IPS DF 4.7 (cell line): ENCODE results near the gene ACVR1C.

ENCODE experiments used
- DNase-seq: peaks from one replicate; pipeline ENCODE4 v3.0.0-alpha.2; 2013; ENCODE audit warnings: low spot score; ENCODE audit errors: extremely low read depth

The ACVR1C gene

DNA sequence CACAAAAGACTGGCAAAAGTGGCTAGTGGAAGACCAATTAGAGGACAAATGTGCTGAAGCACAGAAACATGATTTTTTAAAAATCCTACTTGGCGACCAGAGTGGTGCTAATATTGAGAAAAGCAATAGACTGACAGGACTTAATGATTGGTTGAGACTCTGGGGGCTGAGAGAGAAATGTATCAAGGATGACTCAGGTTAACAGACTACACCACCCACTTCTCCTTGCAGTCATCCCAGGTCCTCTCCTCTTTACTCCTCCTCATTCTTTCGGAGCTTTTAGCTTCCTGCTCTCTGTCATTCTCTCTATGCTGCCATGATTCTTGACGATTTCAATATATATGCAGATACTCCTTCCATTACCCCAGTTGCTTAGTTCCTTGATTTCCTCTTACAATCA lies 130.2 kb downstream of the ACVR1C start:
- DNase-seq, result no peak

DNA sequence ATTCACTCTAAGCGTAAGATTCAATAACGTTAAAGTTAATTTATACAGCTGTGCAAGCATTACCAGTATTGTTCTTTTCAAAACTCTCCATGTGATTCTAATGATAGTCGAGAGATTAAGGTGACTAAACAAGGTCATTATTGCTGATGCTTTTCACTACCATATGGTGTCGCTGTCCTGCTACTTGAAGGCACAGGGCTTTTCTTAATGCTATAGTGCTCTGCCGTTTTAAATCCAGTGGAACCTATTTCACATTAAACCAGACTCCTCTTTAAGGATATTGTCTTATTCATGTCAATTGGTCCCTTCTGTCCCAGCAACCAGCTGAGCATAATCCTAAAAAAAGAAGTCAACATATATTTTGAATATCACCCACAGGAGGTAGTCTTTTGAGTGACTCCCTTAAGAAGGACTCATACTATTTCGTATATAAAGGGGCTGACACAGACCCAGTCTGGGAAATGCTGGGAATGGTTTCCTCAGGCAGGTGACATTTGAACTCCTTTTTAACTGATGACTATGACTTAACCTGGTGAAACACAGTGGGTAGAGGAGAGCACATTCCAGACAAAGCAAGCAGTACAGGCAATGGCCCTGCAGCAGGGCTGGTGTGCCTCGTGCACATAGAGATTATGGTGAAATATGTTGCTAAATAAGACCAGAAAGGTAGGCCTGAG lies 130.9 kb downstream of the ACVR1C start:
- no peak for DNase-seq

DNA sequence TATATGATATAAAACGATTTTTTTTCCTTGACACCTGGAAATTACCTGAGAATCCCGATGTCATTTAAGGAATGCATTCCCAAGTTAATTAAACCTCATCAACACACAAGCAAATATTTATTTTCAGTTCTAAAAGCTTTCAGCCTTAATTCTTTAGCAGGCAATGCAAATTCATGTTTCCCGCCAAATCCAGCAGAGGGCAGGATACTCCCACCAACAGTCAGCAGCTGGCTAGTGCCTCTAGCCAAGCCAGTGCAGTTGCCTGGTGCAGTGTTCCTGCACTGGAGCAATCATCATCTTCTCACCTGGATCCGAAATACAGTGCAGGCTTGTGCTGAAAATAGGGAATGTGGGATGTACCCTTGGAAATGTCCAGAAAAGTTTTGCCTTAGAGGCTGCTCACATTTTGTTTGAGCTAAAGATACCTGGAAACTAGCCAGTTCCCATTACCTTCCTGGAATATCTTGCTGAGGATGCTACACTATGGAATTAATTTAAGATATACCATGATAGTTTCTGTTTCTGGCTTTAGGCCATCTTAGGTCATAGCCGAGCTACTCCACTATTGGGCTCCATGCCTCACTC lies 136.4 kb downstream of the ACVR1C start:
- DNase-seq, result peak; percentile 25

- DNase-seq, result no peak
Measured at GRCh38 chr2:157489983-157490382, 138.7 kb downstream of the ACVR1C start.

DNA sequence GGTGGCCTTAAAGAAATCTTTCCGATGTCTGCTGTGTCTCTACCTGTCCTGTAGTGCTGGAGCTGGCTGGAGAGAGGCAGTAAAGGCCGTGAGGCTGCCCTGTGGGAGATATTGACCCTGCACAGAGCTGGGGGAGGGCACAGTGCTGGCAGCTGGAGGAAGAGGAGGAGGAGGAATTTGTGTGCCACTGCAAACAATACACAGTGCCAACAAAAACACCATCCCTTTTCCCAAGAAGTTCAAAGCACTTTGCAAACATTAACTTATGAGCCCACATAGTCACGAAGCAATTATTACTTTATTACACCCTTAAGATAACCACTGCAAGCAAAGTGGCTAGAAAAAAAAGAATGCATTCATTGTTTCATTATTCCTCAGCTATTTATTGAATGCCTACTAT lies 139.8 kb downstream of the ACVR1C start:
- no peak for DNase-seq

- DNase-seq, result no peak
Measured at GRCh38 chr2:157487747-157488146, 140.9 kb downstream of the ACVR1C start.

- no peak for DNase-seq
Measured at GRCh38 chr2:157487271-157487610, 141.4 kb downstream of the ACVR1C start.

- DNase-seq, result no peak
Measured at GRCh38 chr2:157486596-157487270, 141.9 kb downstream of the ACVR1C start.

DNA sequence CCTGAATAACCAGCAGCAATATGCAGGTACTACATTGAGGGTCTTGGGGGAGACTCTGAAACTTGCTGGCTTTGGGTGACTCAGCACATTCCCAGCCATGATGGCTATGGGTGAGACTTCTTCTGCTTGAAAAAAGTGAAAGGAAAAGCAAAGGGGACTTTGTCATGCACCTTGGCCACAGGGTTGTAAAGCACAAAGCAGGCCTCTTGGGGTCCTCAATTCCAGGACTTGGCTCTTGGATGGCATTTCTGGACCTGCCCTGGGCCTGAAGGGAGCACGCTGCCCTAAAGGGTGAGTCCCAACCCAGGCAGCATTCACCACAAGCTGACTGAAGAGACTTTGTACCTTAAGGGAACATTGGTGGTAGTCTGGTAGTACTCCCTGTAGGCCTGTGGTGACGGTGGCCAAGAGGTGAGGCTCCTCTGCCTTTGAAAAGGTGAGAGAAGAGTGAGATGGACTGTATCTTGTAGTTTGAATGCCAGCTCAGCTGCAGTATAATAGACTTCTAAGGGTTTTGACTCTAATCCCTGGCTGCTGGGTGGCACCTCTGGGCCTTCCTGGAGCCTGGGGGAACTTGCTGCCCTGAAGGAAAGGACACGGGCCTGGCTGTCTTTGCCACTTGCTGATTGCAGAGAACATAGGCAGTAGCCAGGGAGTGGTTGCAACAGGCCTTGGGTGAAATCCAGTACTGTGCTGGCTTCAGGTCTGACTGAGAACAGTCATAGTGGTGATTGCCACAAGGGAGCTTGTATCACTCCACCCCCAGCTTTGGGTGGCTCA lies 148.3 kb downstream of the ACVR1C start:
- no peak for DNase-seq

DNA sequence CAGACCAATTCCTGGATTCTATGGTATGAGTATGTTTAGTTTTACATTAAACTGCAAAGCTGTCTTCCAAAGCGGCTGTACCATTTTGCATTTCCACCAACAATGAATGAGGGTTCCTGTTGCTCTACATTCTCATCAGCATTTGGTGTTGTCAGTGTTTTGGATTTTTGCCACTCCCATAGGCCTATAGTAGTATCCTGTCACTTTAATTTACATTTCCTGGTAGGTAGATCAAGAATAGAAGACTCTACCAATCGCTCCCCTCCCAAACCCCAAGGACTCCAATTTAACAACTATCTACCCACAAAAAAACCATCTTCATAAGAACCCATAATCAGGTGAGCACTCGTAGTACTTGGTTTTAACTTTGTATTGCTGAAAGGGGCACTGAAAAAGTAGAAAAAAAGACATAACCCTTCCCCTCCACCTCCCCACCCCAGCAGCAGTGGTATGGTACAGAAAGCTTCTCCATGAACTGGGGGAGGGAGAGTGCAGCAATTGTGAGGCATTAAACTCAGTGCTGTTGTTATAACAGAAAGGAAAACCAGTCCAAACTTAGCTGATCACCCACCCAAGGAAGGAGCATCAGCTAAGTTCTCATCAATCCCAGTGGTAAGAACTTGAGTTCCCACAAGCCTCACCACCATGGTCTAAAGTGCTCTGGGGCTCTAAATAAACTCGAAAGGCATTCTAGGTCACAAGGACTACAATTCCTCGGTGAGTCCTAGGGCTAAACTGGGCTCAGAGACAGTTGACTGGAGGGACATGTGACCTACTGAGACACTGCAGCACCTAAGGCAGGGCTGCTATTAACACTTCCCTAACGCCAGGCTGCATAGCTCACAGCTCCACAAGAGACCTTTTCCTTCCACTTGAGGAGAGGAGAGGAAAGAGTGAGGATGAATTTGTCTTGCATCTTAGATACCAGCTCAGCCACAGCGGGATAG lies 149.3 kb downstream of the ACVR1C start:
- no peak for DNase-seq

- DNase-seq, result no peak
Measured at GRCh38 chr2:157477919-157478318, 150.7 kb downstream of the ACVR1C start.

DNA sequence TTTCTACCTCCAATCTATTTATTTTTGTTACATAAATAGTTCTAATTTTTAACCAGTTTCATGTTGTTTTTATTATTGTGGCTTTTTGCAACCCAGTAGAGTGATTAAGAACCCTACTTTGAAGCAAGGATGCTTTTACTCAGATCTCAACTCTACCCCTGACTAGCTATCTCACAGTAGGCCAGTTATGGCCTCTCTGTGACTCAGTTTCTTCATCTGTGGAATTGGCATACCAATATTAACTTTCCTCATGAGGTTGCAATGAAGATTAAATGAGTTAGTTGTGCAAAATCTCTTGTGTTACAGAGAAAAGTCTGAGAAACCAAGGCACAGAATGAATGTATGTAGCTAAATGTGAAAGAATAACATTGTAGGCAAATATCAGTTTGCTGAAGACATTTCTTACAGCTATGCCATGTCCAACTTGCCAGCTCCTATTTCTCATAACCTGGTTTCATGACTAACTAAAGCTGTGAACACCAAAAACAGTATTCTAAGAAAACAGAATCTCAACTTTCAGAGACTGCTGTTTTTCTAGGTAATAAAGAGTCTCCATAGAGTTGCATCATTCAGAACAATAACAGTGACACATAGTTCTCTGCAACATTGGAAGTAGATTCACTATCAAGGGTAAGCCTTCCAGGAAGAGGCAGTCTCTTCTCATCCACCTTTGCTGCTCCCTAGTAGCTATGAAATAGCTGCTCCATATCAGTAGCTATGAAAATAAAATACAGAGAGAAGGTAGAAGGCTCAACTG lies 151.5 kb downstream of the ACVR1C start:
- DNase-seq, result no peak
